Effector memory CD8-positive, alpha-beta T cell (primary cell): ENCODE results near the gene ARSG.
"Not testable (repeated sequence)": the region's sequence is repeated elsewhere in the genome, so short reads cannot be mapped to it uniquely, and the experiment has no call there.

Source experiments
- ATAC-seq: fragments of 150-1000 bp; cut with Tn5 transposase; replicated peaks from 2 replicates; pipeline ENCODE4 v1.10.0; 2021; ENCODE audit warnings: mild to moderate bottlenecking, moderate library complexity
- DNase-seq, 3 experiments: peaks; one replicate each; pipeline ENCODE4 v3.0.0; 2021
- H3K27ac Mint-ChIP-seq, 2 donors: one replicate each; pipeline ENCODE4 v1.8.0; 2022; ENCODE audit warnings: mild to moderate bottlenecking in 2 of 2, mixed read lengths in 2 of 2, moderate library complexity in 2 of 2
- H3K27me3 Mint-ChIP-seq, 2 donors: one replicate each; pipeline ENCODE4 v1.8.0; 2022; ENCODE audit warnings: mixed read lengths in 2 of 2
- H3K36me3 Mint-ChIP-seq: one replicate; pipeline ENCODE4 v1.8.0; 2022; ENCODE audit warnings: mild to moderate bottlenecking, moderate library complexity, mixed read lengths; ENCODE audit not compliant: insufficient read depth
- H3K4me1 Mint-ChIP-seq, 2 donors: one replicate each; pipeline ENCODE4 v1.8.0; 2022; ENCODE audit warnings: low read depth in 2 of 2, mixed read lengths in 2 of 2
- H3K4me3 Mint-ChIP-seq, 2 donors: one replicate each; pipeline ENCODE4 v1.8.0; 2022; ENCODE audit warnings: mild to moderate bottlenecking in 2 of 2, mixed read lengths in 2 of 2, moderate library complexity in 2 of 2
- H3K9me3 Mint-ChIP-seq, 2 donors: one replicate each; pipeline ENCODE4 v1.8.0; 2022; ENCODE audit warnings: mixed read lengths in 2 of 2

The ARSG gene

DNA sequence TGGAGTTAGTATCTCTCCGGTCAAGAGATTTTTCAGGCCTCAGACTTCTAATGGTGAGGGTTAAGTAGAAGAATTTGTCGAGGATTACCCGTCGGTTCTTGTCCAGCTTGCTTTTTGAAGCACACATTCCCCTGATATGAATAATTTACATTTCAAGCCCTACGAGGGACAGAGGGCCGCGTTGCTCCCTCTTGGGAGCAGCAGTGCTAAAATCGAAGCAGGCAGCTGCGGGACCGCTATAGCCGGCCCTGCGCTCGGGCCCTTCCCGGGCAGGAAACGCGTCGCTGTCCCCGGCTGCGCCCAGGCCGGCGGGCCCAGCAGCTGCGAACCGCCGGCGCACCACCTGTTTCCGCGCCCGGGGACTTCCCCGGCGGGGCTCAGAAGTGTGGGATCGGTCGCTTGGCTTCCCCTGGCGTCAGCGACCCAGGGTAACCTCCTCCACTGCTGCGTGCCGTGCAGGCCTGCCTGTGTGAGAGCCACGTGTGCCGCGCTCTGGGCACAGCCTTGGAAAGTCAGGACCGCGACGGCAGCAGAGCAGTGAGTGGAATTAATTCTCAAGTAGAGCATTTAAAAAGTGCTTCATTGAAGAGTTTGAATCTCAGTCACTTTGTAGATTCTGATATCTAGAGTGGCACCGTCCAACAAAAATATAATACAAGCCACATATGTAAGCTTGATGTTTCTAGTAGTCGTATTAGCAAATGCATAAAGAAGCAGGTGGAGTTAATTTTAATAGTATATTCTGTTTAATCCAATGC is 32.2 kb upstream of the ARSG start:
- peak; percentile 73 to 82 (median 74) for DNase-seq
- Mint-ChIP-seq H3K27ac (peak overlapping the region; percentile 97 to 98), H3K36me3 (peaks cover 24% of the 10 kb centered on the region), H3K4me3 (peak overlapping the region; percentile 51 to 62), H3K4me1 (peaks cover 53 to 58% of the 10 kb centered on the region in 2 donors)
- H3K27me3 Mint-ChIP-seq, H3K9me3 Mint-ChIP-seq: not testable (repeated sequence)
- ATAC-seq: peak; percentile 86

DNA sequence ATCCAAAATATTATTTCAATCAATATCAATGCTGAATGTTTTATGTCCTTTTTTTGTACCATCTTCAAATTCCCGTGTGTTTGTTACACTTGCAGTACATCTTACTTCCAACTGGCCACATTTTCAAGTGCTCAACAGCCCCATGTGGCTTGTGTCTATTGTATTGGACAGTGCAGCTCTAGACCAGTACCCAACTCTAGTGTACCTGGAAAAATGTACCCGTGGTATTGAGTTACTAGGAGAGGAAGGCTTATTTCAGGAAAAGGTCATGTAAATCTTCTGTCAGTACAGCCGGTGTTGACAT is 31.7 kb upstream of the ARSG start:
- H3K27me3 Mint-ChIP-seq: not testable (repeated sequence)

DNA sequence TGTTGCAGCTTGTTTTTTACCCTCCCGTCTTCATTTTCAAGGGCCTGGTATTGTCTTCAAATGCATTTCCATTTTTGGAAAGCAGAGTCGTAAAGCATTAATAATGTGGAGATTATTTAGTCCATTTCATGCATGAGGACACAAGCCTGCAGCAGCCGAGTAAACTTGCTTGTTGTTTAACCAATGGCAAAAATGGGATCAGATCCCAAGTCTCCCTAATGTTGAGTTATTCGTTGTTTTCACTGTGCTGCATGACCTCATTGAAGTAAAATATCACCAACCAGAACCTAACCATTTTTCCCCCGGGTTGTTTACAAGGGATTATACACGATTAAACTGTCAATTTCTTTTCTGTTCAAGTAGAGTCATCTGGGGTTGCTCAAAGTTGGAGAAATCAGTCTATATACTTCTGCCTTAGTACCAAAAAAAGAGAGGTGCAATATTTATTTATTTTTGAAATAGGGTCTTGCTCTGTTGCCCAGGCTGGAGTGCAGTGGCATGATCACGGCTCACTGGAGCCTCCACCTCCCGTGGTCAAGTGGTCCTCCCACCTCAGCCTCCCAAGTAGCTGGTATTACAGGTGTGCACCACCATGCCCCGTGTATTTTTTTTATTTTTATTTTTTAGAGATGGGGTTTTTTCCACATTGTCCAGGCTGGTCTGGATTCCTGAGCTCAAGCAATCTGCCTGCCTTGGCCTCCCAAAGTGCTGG is 31.1 kb upstream of the ARSG start:
- Mint-ChIP-seq H3K27me3 (no peaks in the 10 kb centered on the region), H3K36me3 (peaks cover 22% of the 10 kb centered on the region), H3K9me3 (no peaks in the 10 kb centered on the region), H3K4me1 (peaks cover 44 to 50% of the 10 kb centered on the region in 2 donors), H3K27ac (peak overlapping the region; percentile 97 to 98), H3K4me3 (no peak overlapping the region)
- ATAC-seq: no peak
- DNase-seq: no peak

More for the DNA sequence above, 31.7 kb upstream of the ARSG start:
- peaks cover 50 to 54% of the 10 kb centered on the region in 2 donors for H3K4me1 Mint-ChIP-seq
- H3K4me3 Mint-ChIP-seq: peak overlapping the region; percentile 51 to 62
- not testable (repeated sequence) for DNase-seq, H3K9me3 Mint-ChIP-seq, ATAC-seq
- H3K27ac Mint-ChIP-seq: peak overlapping the region; percentile 97 to 98
- H3K36me3 Mint-ChIP-seq: peaks cover 24% of the 10 kb centered on the region

DNA sequence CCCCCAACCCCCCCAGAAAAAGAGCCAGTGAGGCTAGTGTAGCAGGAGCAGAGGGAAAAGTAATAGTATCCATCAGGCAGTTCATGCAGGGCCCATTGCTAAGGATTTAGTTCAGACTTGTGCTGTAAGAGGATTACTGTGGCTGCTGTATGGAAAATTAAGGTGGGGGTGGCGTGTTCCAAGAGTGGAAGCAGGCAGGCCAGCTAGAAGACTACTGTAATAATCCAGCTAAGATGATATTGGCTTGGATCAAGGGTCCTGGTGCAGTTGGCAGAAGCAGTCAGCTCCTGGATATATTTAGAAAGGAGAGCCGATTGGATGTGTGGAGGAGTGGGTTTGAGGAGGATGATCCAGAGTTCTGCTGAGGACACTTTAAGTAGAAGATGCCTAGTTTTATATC is 28.8 kb upstream of the ARSG start:
- not testable (repeated sequence) for ATAC-seq, H3K9me3 Mint-ChIP-seq, DNase-seq, H3K27me3 Mint-ChIP-seq, H3K4me3 Mint-ChIP-seq
- Mint-ChIP-seq H3K4me1 (peaks cover 27 to 36% of the 10 kb centered on the region in 2 donors), H3K27ac (peak overlapping the region in 1 of 2 donors; percentile 82), H3K36me3 (peaks cover 21% of the 10 kb centered on the region)

DNA sequence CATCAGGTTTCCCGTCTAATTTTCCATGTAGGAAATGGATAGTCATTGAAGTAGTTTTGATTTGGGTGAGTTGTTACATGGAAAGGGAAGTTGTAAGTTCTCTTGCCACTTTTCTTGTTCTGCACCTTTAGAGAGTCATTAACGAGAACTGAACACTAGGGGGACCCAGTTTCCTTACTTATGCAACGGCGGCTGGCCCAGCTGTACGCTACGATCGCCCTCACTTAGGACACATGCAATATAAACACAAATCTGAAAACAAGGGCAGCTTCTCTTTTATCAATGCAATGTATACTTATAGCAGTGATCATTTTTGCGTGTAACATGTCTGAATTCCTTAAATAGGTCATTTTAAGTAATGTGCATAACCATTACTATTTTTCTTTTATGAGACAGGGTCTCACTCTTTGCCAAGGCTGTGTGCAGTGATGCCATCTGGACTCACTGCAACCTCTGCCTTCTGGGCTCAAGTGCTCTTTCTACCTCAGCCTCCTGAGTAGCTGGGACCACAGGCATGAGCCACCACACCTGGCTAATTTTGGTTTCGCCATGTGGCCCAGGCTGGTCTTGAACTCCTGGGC is 28.1 kb upstream of the ARSG start:
- DNase-seq (peak in 2 of 3 experiments; percentile 47), ATAC-seq (peak; percentile 14)
- H3K4me1 Mint-ChIP-seq: peaks cover 23 to 34% of the 10 kb centered on the region in 2 donors
- peaks cover 22% of the 10 kb centered on the region for H3K36me3 Mint-ChIP-seq
- H3K27ac Mint-ChIP-seq: peak overlapping the region; percentile 3 to 82
- not testable (repeated sequence) for H3K4me3 Mint-ChIP-seq, H3K9me3 Mint-ChIP-seq, H3K27me3 Mint-ChIP-seq

DNA sequence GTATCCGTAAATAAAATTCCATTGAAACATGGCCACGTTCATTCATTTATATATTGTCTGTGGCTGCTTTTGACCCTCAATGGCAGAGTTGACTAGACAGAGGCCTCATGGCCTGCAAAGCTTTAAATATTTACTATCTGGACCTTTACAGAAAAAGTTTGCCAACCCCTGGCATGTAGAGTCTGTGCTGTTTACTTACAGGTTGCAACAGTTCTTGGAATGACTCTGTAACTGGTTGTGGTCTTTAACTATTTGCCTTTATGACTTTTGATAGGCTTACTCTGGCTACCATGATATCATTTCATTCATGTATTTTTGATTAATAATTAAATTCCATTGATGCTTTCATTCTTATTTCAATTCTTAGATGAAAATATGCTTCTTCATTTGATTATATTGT is 25.5 kb upstream of the ARSG start:
- H3K9me3 Mint-ChIP-seq, DNase-seq, H3K4me3 Mint-ChIP-seq, H3K27me3 Mint-ChIP-seq, ATAC-seq: not testable (repeated sequence)
- H3K4me1 Mint-ChIP-seq: peaks cover 14 to 25% of the 10 kb centered on the region in 2 donors
- peaks cover 34% of the 10 kb centered on the region for H3K36me3 Mint-ChIP-seq
- peak overlapping the region; percentile 44 to 53 for H3K27ac Mint-ChIP-seq

DNA sequence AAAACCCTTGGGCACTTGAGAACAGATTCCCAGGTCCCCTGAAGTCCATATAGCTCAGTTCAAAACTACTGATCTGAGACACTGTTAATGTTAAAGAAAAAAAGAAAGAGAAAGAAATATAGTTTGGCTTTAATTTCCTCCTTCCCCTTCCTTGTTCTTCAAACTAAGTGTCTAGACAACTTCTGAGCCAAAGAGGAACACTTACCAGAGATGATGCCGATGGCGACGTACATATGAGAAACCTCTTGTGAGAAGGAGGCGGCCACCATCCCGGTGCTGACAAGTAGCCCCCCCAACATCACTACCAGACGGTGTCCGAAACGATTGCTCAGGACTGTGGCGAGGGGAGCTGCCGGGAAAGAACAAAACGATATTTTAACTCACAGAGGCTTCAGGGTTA is 17.6 kb upstream of the ARSG start:
- Mint-ChIP-seq H3K36me3 (peaks cover 81% of the 10 kb centered on the region), H3K4me3 (no peak overlapping the region), H3K4me1 (peaks cover 0 to 5% of the 10 kb centered on the region in 2 donors), H3K27ac (no peak overlapping the region), H3K9me3 (no peaks in the 10 kb centered on the region), H3K27me3 (no peaks in the 10 kb centered on the region)
- DNase-seq (no peak), ATAC-seq (no peak)

DNA sequence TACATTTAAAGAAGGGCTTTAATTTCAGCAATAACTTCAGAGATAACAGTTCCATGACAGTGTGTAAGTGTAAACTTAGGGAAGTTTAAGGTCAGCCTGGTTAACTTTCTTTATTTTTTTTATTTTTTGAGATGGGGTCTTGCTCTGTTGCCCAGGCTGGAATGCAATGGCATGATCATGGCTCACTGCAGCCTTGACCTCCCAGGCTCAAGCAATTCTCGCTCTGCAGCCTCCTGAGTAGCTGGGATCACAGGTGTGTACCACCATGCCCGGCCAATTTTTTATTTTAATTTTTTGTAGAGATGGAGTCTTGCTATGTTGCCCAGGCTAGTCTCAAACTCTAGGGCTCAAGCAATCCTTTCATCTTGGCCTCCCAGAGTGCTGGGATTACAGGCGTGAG is 15.0 kb upstream of the ARSG start:
- not testable (repeated sequence) for H3K27me3 Mint-ChIP-seq, DNase-seq, H3K4me3 Mint-ChIP-seq, H3K27ac Mint-ChIP-seq, H3K9me3 Mint-ChIP-seq, H3K4me1 Mint-ChIP-seq, ATAC-seq
- peaks cover 68% of the 10 kb centered on the region for H3K36me3 Mint-ChIP-seq

DNA sequence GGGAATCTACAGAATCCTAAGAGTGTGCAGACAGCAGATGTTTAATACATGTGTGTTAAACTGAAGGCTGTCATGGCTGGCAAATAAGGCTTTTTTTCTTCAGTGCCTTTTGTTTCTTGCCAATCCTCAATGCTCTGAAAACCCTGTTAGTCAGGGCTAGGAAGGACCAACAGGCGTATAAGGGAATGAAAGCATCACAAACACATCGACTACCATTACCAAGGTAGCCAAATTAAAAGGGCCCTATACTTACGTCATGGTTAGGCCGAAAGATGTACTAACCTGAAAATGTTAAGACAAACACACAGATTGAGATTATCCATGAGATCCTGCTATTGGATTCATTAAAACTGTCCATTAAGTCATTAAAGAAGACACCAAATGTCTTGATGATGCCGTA is 13.5 kb upstream of the ARSG start:
- H3K27me3 Mint-ChIP-seq: no peaks in the 10 kb centered on the region
- ATAC-seq (no peak), DNase-seq (no peak)
- no peak overlapping the region for H3K4me3 Mint-ChIP-seq
- no peak overlapping the region for H3K27ac Mint-ChIP-seq
- H3K9me3 Mint-ChIP-seq: no peaks in the 10 kb centered on the region
- peaks cover 10 to 12% of the 10 kb centered on the region in 2 donors for H3K4me1 Mint-ChIP-seq
- peaks cover 60% of the 10 kb centered on the region for H3K36me3 Mint-ChIP-seq

DNA sequence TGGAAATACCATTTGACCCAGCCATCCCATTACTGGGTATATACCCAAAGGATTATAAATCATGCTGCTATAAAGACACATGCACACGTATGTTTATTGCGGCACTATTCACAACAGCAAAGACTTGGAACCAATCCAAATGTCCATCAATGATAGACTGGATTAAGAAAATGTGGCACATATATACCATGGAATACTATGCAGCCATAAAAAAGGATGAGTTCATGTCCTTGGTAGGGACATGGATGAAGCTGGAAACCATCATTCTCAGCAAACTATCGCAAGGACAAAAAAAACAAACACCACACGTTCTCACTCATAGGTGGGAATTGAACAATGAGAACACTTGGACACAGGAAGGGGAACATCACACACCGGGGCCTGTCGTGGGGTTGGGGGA is 9.3 kb upstream of the ARSG start:
- DNase-seq, H3K27me3 Mint-ChIP-seq, H3K4me3 Mint-ChIP-seq, H3K9me3 Mint-ChIP-seq, ATAC-seq: not testable (repeated sequence)
- Mint-ChIP-seq H3K36me3 (peaks cover 37% of the 10 kb centered on the region), H3K4me1 (peaks cover 18 to 24% of the 10 kb centered on the region in 2 donors), H3K27ac (peak overlapping the region; percentile 27 to 62)

DNA sequence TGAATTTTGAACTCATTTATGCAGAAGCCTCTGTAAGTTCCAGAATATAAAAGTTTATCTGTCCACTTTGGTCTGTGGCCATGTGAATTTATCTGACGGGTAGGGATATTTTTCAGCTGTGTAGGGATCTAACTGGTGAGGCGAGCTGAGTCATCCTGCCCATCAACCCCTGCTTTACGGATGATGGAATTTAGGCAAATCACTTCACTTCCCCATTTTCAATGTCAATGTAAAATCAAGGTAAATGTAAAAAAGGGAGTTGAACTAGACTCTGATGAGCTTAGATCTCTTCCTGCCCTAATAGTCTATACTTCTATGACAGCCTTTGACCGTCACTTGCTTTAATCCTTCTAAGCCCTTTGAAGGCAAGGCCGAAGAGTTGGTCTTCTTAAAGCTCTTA is 2.9 kb upstream of the ARSG start:
- Mint-ChIP-seq H3K4me3 (peak overlapping the region; percentile 98 to 100), H3K9me3 (no peaks in the 10 kb centered on the region), H3K27ac (peak overlapping the region; percentile 100), H3K4me1 (peaks cover 38 to 56% of the 10 kb centered on the region in 2 donors), H3K27me3 (no peaks in the 10 kb centered on the region), H3K36me3 (peaks cover 36% of the 10 kb centered on the region)
- ATAC-seq (no peak), DNase-seq (no peak)

DNA sequence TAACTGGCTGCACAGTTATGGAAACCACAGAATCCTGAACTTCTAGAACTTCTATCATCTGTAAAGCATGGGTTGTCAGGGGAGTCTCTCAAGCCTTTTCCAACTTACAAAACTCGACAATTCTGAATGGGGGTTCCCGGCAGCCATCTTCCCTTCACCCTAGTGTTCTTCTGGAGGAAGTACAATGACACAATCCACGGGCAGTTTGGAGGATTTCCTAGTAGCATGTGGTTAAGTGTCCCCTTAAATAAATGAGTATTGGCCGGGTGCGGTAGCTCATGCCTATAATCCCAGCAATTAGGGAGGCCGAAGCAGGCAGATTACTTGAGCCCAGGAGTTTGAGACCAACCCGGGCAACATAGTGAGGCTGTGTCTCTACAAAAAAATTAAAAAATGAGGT is 2.5 kb upstream of the ARSG start:
- Mint-ChIP-seq H3K9me3 (no peaks in the 10 kb centered on the region), H3K36me3 (peaks cover 33% of the 10 kb centered on the region), H3K4me3 (peak overlapping the region; percentile 98 to 100), H3K4me1 (peaks cover 38 to 56% of the 10 kb centered on the region in 2 donors), H3K27ac (peak overlapping the region; percentile 100), H3K27me3 (no peaks in the 10 kb centered on the region)
- peak; percentile 14 to 23 (median 19) for DNase-seq
- ATAC-seq: no peak

DNA sequence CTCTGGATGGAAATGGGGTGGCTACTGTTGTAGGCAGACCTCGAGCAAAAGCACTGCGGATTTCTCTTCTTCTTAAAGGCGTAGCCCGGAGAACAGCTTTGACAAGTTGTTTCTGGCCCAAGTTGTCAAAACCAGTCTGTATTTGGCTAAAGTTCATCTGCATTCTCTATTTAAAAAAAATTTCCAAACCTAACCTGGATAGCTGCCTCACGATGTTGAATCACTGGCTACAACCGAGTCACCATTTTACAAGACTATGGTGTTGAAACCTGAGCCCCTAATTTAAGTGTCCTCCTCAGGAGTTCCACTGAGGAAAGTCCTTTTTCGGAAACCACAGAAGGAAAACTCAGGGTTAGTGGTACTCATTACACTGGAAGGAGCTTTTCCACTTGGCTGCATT is 1.8 kb upstream of the ARSG start:
- ATAC-seq: no peak
- Mint-ChIP-seq H3K36me3 (peaks cover 33% of the 10 kb centered on the region), H3K27me3 (no peaks in the 10 kb centered on the region), H3K9me3 (no peaks in the 10 kb centered on the region), H3K4me1 (peaks cover 41 to 56% of the 10 kb centered on the region in 2 donors), H3K4me3 (peak overlapping the region; percentile 98 to 100), H3K27ac (peak overlapping the region; percentile 100)
- no peak for DNase-seq

DNA sequence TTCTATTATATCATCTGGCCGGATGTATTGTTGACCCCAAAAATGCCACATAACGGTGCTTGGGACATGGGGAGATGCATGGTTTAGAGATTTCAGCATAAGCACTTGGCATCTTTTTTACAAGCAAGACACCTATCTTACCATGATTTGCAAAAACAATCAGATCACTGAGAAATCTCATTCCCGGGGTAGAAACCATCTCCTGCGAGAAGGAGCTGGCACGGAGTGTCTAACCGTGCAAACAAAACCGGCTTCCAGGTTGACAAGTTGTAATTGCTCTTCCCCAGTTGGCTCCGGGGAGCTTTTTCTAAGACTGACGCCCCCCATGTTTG is 1.4 kb upstream of the ARSG start:
- ATAC-seq (no peak), DNase-seq (no peak)
- no peaks in the 10 kb centered on the region for H3K9me3 Mint-ChIP-seq
- H3K4me3 Mint-ChIP-seq: peak overlapping the region; percentile 98 to 100
- H3K4me1 Mint-ChIP-seq: peaks cover 44 to 56% of the 10 kb centered on the region in 2 donors
- peaks cover 33% of the 10 kb centered on the region for H3K36me3 Mint-ChIP-seq
- no peaks in the 10 kb centered on the region for H3K27me3 Mint-ChIP-seq
- peak overlapping the region; percentile 100 for H3K27ac Mint-ChIP-seq
